WERI-Rb-1 (cell line): ENCODE results near the gene ATP8A2.
"Not testable (repeated sequence)": the region's sequence is repeated elsewhere in the genome, so short reads cannot be mapped to it uniquely, and the experiment has no call there.

ENCODE experiments used
- DNase-seq: peaks from one replicate; pipeline ENCODE4 v3.0.0-alpha.2; 2020
- H3K27ac ChIP-seq: fragments of 250-450 bp; sonication (Bioruptor Pico); 2 replicates; pipeline ENCODE4 v1.5.1; 2020; ENCODE audit warnings: mild to moderate bottlenecking, moderate library complexity
- H3K27me3 ChIP-seq: fragments of 250-450 bp; sonication (Bioruptor Pico); 2 replicates; pipeline ENCODE4 v1.5.1; 2021; ENCODE audit warnings: mild to moderate bottlenecking, low read depth, moderate library complexity; ENCODE audit not compliant: insufficient read depth, severe bottlenecking
- H3K36me3 ChIP-seq: fragments of 250-450 bp; sonication (Bioruptor Pico); 2 replicates; pipeline ENCODE4 v1.5.1; 2020; ENCODE audit warnings: mild to moderate bottlenecking, moderate library complexity
- H3K4me3 ChIP-seq: 2 replicates; pipeline ENCODE4 v1.5.1; 2011; ENCODE audit warnings: low read depth, mild to moderate bottlenecking, control low read depth, low read length
- H3K9me3 ChIP-seq: fragments of 250-450 bp; sonication (Bioruptor Pico); 2 replicates; pipeline ENCODE4 v1.5.1; 2021; ENCODE audit warnings: mild to moderate bottlenecking, moderate library complexity; ENCODE audit not compliant: severe bottlenecking
- CTCF ChIP-seq: IDR thresholded peaks from 2 replicates; pipeline ENCODE4 v1.5.1; 2011; ENCODE audit warnings: low read depth, mild to moderate bottlenecking, control low read depth, inconsistent platforms, low read length

Gene ATP8A2

GRCh38 chr13:25503856-25504255 lies 132.1 kb downstream of the ATP8A2 start:
- H3K9me3 ChIP-seq, result no peaks in the 10 kb centered on the region
- TF ChIP-seq CTCF, result no peak
- H3K36me3 ChIP-seq, result no peaks in the 10 kb centered on the region

GRCh38 chr13:25507841-25508240 lies 136.1 kb downstream of the ATP8A2 start:
- no peak overlapping the region for H3K27ac ChIP-seq
- H3K9me3 ChIP-seq, result peaks cover 9% of the 10 kb centered on the region
- DNase-seq, result no peak
- H3K36me3 ChIP-seq, result no peaks in the 10 kb centered on the region
- TF ChIP-seq CTCF, result no peak
- H3K4me3 ChIP-seq, result no peak overlapping the region
- no peaks in the 10 kb centered on the region for H3K27me3 ChIP-seq

More at GRCh38 chr13:25503856-25504255, 132.1 kb downstream of the ATP8A2 start:
- H3K27ac ChIP-seq, result no peak overlapping the region
- no peak overlapping the region for H3K4me3 ChIP-seq
- no peak for DNase-seq
- H3K27me3 ChIP-seq, result no peaks in the 10 kb centered on the region

GRCh38 chr13:25513060-25513459 lies 141.3 kb downstream of the ATP8A2 start:
- H3K27me3 ChIP-seq, H3K27ac ChIP-seq, H3K36me3 ChIP-seq, H3K4me3 ChIP-seq, DNase-seq: not testable (repeated sequence)
- H3K9me3 ChIP-seq, result peaks cover 13% of the 10 kb centered on the region

- DNase-seq, result no peak
- Histone ChIP-seq H3K9me3 (peaks cover 2% of the 10 kb centered on the region), H3K36me3 (no peaks in the 10 kb centered on the region), H3K27me3 (no peaks in the 10 kb centered on the region), H3K4me3 (no peak overlapping the region), H3K27ac (no peak overlapping the region)
- no peak for TF ChIP-seq CTCF
Observed at GRCh38 chr13:25518441-25518840, 146.7 kb downstream of the ATP8A2 start.

GRCh38 chr13:25525884-25526283 lies 154.1 kb downstream of the ATP8A2 start:
- Histone ChIP-seq H3K9me3 (peaks cover 2% of the 10 kb centered on the region), H3K27ac (no peak overlapping the region), H3K36me3 (no peaks in the 10 kb centered on the region), H3K27me3 (no peaks in the 10 kb centered on the region), H3K4me3 (no peak overlapping the region)
- no peak for TF ChIP-seq CTCF
- no peak for DNase-seq

GRCh38 chr13:25528266-25528665 lies 156.5 kb downstream of the ATP8A2 start:
- Histone ChIP-seq H3K36me3 (no peaks in the 10 kb centered on the region), H3K4me3 (no peak overlapping the region), H3K27ac (no peak overlapping the region), H3K27me3 (no peaks in the 10 kb centered on the region), H3K9me3 (peaks cover 2% of the 10 kb centered on the region)
- no peak for DNase-seq
- no peak for TF ChIP-seq CTCF
